Prostate gland (tissue), 2 donors: Measurements from ENCODE around the gene FAM3C.

ENCODE experiments used
- POLR2A ChIP-seq: fragments of 450-650 bp; IDR thresholded peaks from one replicate; pipeline ENCODE4 v1.6.1; 2016; ENCODE audit warnings: antibody characterized with exemption, mild to moderate bottlenecking
- POLR2AphosphoS5 ChIP-seq: sonication (generic); formaldehyde crosslinking; IDR thresholded peaks from one replicate; pipeline ENCODE4 v1.6.1; 2017; ENCODE audit warnings: antibody characterized with exemption
- TF ChIP-seq, protein P1 (sequence below), 4 experiments: fragments of 200-600 bp in 2 of 4; fragments of 450-650 bp in 2 of 4; sonication (generic) in 2 of 4; IDR thresholded peaks; 1 replicate in 3 of 4; 2 replicates in 1 of 4; pipeline ENCODE4 v1.5.1; 2016 to 2019; ENCODE audit warnings: antibody characterized with exemption in 4 of 4, mild to moderate bottlenecking in 2 of 4, moderate library complexity in 2 of 4

DNA sequence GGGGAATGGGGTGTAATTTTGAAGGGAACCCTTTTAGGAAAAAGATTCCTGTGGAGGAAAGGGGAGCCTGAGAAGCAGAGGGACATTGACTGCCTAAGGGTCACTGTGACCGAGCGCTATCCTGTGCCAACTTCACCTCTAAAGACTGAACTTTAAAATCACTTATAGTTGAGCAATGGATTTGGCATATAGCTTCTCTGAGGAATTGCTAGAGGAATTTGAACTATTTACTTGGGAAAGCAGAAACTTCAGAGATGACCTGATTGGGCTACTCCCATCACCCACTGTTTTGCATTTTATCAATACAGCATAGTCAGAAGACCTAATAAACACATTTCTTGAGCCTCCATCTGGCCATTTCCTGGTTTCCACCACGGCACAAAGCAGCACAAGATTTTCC, 91.0 kb downstream of the FAM3C start:
- no peak for TF ChIP-seq POLR2A
- no peak for TF ChIP-seq POLR2AphosphoS5
- TF ChIP-seq, protein P1, sequence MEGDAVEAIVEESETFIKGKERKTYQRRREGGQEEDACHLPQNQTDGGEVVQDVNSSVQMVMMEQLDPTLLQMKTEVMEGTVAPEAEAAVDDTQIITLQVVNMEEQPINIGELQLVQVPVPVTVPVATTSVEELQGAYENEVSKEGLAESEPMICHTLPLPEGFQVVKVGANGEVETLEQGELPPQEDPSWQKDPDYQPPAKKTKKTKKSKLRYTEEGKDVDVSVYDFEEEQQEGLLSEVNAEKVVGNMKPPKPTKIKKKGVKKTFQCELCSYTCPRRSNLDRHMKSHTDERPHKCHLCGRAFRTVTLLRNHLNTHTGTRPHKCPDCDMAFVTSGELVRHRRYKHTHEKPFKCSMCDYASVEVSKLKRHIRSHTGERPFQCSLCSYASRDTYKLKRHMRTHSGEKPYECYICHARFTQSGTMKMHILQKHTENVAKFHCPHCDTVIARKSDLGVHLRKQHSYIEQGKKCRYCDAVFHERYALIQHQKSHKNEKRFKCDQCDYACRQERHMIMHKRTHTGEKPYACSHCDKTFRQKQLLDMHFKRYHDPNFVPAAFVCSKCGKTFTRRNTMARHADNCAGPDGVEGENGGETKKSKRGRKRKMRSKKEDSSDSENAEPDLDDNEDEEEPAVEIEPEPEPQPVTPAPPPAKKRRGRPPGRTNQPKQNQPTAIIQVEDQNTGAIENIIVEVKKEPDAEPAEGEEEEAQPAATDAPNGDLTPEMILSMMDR (IDR thresholded peaks at IDR 0.05) = no peak
